K562 (cell line): Measurements from ENCODE around the gene HOMEZ. TPM values are rescaled to one million over a fixed set of nuclear protein-coding genes. Genes with fewer than 3 reads are reported as not detected.

ENCODE experiments used
- CBFB ChIP-seq: sonication (generic); formaldehyde crosslinking; IDR thresholded peaks from 2 replicates; pipeline ENCODE4 v1.4.0; 2020; ENCODE audit warnings: mild to moderate bottlenecking, missing genetic modification reagents
- CEBPZ ChIP-seq: fragments of 150-350 bp; IDR thresholded peaks from 2 replicates; pipeline ENCODE4 v1.6.1; 2014; ENCODE audit warnings: low read depth, mild to moderate bottlenecking, low read length, borderline replicate concordance
- CHD2 ChIP-seq: IDR thresholded peaks from 2 replicates; pipeline ENCODE4 v1.6.1; 2011; ENCODE audit warnings: low read depth, low read length
- FUS ChIP-seq: fragments of 200-400 bp; formaldehyde crosslinking; optimal IDR thresholded peaks from 2 replicates; pipeline ENCODE3; 2017; ENCODE audit warnings: low read depth, low read length
- PML ChIP-seq: IDR thresholded peaks from 2 replicates; pipeline ENCODE4 v1.6.1; 2012; ENCODE audit warnings: low read length, inconsistent platforms
- SP1 ChIP-seq: sonication (generic); formaldehyde crosslinking; IDR thresholded peaks from 2 replicates; pipeline ENCODE4 v1.8.1; 2022; ENCODE audit warnings: mild to moderate bottlenecking, missing genetic modification reagents
- TAF7 ChIP-seq: fragments of 450-650 bp; IDR thresholded peaks from 2 replicates; pipeline ENCODE4 v1.6.1; 2016; ENCODE audit warnings: missing genetic modification characterization, missing compliant biosample characterization
- THRB ChIP-seq: fragments of 450-650 bp; formaldehyde crosslinking; conservative IDR thresholded peaks from 2 replicates; pipeline ENCODE4 v1.4.0; 2022; ENCODE audit warnings: mild to moderate bottlenecking, missing genetic modification characterization
- ZNF639 ChIP-seq, 2 experiments: fragments of 200-800 bp in 1 of 2; sonication (Bioruptor generic) in 1 of 2; sonication (generic) in 1 of 2; formaldehyde crosslinking in 1 of 2; IDR thresholded peaks in 1 of 2; conservative IDR thresholded peaks in 1 of 2; 2 replicates each; pipeline versions ENCODE4 v1.5.0 to v1.6.1; 2016 to 2020; ENCODE audit warnings: missing compliant biosample characterization in 1 of 2, missing genetic modification characterization in 1 of 2, missing genetic modification reagents in 1 of 2
- polyA plus RNA-seq, 8 experiments: library from polyadenylated mRNA; depleted of rRNA in 4 of 8; stranded (reverse) in 5 of 8; unstranded in 3 of 8; fragments of >200 nt; fragmentation: Nextera tagmentation in 2 of 8; fragmentation: Illumina TruSeq in 1 of 8; extraction: Ambion mirVana in 2 of 8; extraction: Trizol in 1 of 8; gene quantifications; 2 replicates each; pipeline versions ENCODE4 v1.2.1 to v1.2.3, GENCODE V29; 2011 to 2014; ENCODE audit warnings: inconsistent platforms in 1 of 8, missing spikeins in 1 of 8
- total RNA-seq, 7 experiments: library from RNA; depleted of rRNA in 6 of 7; stranded (reverse); fragments of >200 nt in 6 of 7; fragmentation: Illumina TruSeq in 2 of 7; extraction: Trizol in 2 of 7; gene quantifications; 2 replicates each; pipeline versions ENCODE4 v1.2.1 to v1.2.3, GENCODE V29; 2011 to 2021; ENCODE audit warnings: low replicate concordance in 1 of 7
- TF ChIP-seq, protein P1 (sequence below): sonication (generic); formaldehyde crosslinking; IDR thresholded peaks from 2 replicates; pipeline ENCODE4 v1.8.1; 2023; ENCODE audit warnings: mild to moderate bottlenecking, missing genetic modification reagents
- TF ChIP-seq, protein P2 (sequence below): fragments of 450-650 bp; IDR thresholded peaks from 2 replicates; pipeline ENCODE4 v1.6.1; 2016
- TF ChIP-seq, protein P3 (sequence below): fragments of 450-650 bp; IDR thresholded peaks from 2 replicates; pipeline ENCODE4 v1.7.1; 2018; ENCODE audit warnings: mild to moderate bottlenecking, low read depth; ENCODE audit not compliant: partially characterized antibody

HOMEZ gene
- total and polyA plus RNA-seq, 9 of the 15 experiments (the other 6 are each of a cell fraction or from before 2014, with no cell fraction given) = 3.0 to 30.2 (median 16.9) TPM

DNA sequence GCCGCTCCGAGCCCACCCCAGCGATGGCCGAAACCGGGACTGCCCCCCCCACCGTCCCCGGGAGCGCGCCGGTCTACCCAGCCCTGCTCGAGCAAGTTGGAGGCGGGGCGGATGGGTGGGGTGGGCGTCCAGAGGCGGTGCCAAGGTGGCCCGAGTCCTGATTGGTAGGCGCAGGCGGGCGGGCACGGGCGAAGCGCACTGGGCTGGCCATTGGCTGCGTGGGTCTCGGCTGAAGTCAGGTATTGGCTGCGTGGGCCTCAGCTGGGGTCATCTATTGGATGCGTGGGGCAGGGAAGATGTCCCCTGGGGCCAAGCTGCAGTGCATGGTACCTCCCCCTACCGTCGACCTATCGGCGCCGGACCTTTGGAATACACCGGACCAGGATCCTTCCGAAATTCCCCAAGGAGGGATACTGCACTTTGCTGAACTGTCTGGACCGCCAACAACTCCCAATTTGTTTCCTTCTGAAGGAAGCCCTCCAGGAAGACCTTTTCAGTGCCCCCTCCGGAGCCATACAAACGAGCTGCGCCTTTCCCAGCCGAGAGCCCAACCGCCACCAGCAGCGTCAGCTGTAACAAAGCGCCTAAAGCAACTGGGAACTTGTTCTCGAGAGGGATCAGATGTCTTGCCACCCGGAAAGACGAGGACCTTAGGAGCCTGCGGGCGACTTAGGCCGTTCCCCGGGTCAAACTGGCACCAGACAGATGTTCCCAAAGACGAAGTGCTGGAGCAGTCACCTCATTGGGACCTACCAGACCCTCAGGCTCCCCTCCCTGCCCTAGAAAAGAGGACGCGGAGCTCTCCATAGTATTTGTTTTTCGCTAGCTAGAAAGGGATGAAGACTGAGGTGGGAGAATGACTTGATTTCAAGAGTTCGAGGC lies at the start of gene HOMEZ (continued):
- TF ChIP-seq, protein P1, sequence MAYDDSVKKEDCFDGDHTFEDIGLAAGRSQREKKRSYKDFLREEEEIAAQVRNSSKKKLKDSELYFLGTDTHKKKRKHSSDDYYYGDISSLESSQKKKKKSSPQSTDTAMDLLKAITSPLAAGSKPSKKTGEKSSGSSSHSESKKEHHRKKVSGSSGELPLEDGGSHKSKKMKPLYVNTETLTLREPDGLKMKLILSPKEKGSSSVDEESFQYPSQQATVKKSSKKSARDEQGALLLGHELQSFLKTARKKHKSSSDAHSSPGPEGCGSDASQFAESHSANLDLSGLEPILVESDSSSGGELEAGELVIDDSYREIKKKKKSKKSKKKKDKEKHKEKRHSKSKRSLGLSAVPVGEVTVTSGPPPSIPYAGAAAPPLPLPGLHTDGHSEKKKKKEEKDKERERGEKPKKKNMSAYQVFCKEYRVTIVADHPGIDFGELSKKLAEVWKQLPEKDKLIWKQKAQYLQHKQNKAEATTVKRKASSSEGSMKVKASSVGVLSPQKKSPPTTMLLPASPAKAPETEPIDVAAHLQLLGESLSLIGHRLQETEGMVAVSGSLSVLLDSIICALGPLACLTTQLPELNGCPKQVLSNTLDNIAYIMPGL (CRISPR knock-in tag) = no peak
- 0 out of 2 replicates have a peak, but pooled peaks have one; percentile 22 for TF ChIP-seq PML
- TF ChIP-seq CBFB (CRISPR knock-in tag) = no peak
- peak; percentile 90 for TF ChIP-seq SP1 (CRISPR knock-in tag)
- TF ChIP-seq, protein P2, sequence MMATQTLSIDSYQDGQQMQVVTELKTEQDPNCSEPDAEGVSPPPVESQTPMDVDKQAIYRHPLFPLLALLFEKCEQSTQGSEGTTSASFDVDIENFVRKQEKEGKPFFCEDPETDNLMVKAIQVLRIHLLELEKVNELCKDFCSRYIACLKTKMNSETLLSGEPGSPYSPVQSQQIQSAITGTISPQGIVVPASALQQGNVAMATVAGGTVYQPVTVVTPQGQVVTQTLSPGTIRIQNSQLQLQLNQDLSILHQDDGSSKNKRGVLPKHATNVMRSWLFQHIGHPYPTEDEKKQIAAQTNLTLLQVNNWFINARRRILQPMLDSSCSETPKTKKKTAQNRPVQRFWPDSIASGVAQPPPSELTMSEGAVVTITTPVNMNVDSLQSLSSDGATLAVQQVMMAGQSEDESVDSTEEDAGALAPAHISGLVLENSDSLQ = peak; percentile 66
- TF ChIP-seq CHD2 = peak; percentile 88
- TF ChIP-seq CEBPZ = peak; percentile 52; the same call in 1 of the 2 replicates
- TF ChIP-seq TAF7 (tag) = peak; percentile 81
- TF ChIP-seq, protein P3, sequence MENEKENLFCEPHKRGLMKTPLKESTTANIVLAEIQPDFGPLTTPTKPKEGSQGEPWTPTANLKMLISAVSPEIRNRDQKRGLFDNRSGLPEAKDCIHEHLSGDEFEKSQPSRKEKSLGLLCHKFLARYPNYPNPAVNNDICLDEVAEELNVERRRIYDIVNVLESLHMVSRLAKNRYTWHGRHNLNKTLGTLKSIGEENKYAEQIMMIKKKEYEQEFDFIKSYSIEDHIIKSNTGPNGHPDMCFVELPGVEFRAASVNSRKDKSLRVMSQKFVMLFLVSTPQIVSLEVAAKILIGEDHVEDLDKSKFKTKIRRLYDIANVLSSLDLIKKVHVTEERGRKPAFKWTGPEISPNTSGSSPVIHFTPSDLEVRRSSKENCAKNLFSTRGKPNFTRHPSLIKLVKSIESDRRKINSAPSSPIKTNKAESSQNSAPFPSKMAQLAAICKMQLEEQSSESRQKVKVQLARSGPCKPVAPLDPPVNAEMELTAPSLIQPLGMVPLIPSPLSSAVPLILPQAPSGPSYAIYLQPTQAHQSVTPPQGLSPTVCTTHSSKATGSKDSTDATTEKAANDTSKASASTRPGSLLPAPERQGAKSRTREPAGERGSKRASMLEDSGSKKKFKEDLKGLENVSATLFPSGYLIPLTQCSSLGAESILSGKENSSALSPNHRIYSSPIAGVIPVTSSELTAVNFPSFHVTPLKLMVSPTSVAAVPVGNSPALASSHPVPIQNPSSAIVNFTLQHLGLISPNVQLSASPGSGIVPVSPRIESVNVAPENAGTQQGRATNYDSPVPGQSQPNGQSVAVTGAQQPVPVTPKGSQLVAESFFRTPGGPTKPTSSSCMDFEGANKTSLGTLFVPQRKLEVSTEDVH = peak; percentile 18
- peak in 1 of 2 experiments; percentile 91; a peak in 2 of 4 replicates for TF ChIP-seq ZNF639 (CRISPR knock-in tag; conservative IDR thresholded peaks at IDR 0.05 in 1 of 2, IDR thresholded peaks at IDR 0.05 in 1 of 2)
- no peak for TF ChIP-seq FUS
- no peak for TF ChIP-seq THRB (CRISPR knock-in tag)
